Activated T-helper 2 cell treated with anti-CD3 and anti-CD28 coated beads, Interferon-gamma antibody, Interleukin-2, Interleukin-4, amounts not matched to agents 10 μg/mL and 5 μg/mL and 100 μg/mL, durations not matched to agents 14 hours and 24 hours and 36 hours (primary cell): ENCODE measurements around the gene DAB2. TPM values are rescaled to one million over a fixed set of nuclear protein-coding genes. Genes with fewer than 3 reads are reported as not detected.

Source experiments
- DNase-seq: peaks from one replicate; pipeline ENCODE4 v3.0.0; 2021; ENCODE audit warnings: low spot score
- H3K27ac Mint-ChIP-seq: one replicate; pipeline ENCODE4 v1.8.0; 2021; ENCODE audit warnings: mixed read lengths
- H3K27me3 Mint-ChIP-seq: one replicate; pipeline ENCODE4 v1.8.0; 2021; ENCODE audit warnings: low read depth, mixed read lengths
- H3K36me3 Mint-ChIP-seq: one replicate; pipeline ENCODE4 v1.8.0; 2021; ENCODE audit warnings: low read depth, mixed read lengths
- H3K4me1 Mint-ChIP-seq: one replicate; pipeline ENCODE4 v1.8.0; 2021; ENCODE audit warnings: low read depth, mixed read lengths
- H3K4me3 Mint-ChIP-seq: one replicate; pipeline ENCODE4 v1.8.0; 2021; ENCODE audit warnings: low read depth, mild to moderate bottlenecking, moderate library complexity, mixed read lengths
- H3K9me3 Mint-ChIP-seq: one replicate; pipeline ENCODE4 v1.8.0; 2021; ENCODE audit warnings: mixed read lengths
- intact Hi-C: fragments of 100-400 bp; cut with micrococcal nuclease; formaldehyde crosslinking; loops from one replicate; pipeline ENCODE4 v1.15.1; 2023
- total RNA-seq: library from RNA; stranded (reverse); gene quantifications from 2 replicates; pipeline ENCODE4 v1.2.3, GENCODE V29; 2022

The DAB2 gene
- total RNA-seq, 1 donor from 2014 or later: not detected

DNA sequence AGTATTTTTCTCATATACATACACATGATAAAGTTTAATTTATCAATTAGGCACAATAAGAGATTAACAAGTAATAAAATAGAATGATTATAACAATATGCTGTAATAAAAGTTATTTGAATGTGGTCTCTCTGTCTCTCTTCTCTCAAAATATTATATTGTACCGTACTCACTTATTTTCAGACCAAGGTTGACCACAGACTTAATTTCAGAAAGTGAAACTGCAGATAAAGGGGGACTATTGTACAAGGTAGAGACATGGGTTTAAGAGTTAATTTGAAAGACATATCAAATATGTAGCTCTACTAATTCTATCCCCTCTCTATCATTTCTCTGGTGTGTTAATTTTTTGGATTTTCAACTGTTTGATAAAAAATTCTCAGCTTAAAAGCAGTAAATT is 40.5 kb downstream of the DAB2 start:
- no peak overlapping the region for H3K27ac Mint-ChIP-seq
- intact Hi-C loops: no loop called here
- H3K9me3 Mint-ChIP-seq: no peaks in the 10 kb centered on the region
- peaks cover 8% of the 10 kb centered on the region for H3K27me3 Mint-ChIP-seq
- no peak for DNase-seq
- no peaks in the 10 kb centered on the region for H3K36me3 Mint-ChIP-seq
- no peak overlapping the region for H3K4me3 Mint-ChIP-seq
- H3K4me1 Mint-ChIP-seq: no peaks in the 10 kb centered on the region

DNA sequence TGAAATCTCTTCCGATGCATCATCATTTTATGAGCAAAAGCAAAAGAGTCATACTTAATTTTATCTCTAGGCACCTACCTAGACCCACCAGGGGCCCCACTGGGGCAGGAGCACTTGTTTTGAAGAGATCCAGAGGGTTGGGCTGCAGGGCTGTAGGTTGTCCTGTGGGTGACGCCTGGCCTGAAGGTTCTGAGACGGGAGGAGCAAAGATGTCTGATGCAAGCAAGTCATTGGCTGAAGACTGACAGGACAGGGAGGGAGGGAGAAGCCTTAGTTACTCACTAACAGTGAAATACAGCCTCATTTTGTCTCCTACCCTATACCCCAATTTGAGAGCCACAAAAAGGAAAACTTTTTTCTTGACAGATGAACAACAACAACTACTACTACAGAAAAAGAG is 43.4 kb downstream of the DAB2 start:
- intact Hi-C loops: no loop called here
- Mint-ChIP-seq H3K4me3 (no peak overlapping the region), H3K27ac (no peak overlapping the region), H3K9me3 (no peaks in the 10 kb centered on the region), H3K36me3 (no peaks in the 10 kb centered on the region), H3K27me3 (peaks cover 11% of the 10 kb centered on the region), H3K4me1 (no peaks in the 10 kb centered on the region)
- no peak for DNase-seq

- no peaks in the 10 kb centered on the region for H3K4me1 Mint-ChIP-seq
- intact Hi-C loops: loop anchor here (10.0 kb wide), 1 partner anchor 195 kb away; no protein-coding TSS in a partner anchor
- H3K36me3 Mint-ChIP-seq: no peaks in the 10 kb centered on the region
Measured at GRCh38 chr5:39379693-39380092, 45.1 kb downstream of the DAB2 start.

GRCh38 chr5:39377613-39378012 is 47.2 kb downstream of the DAB2 start:
- H3K9me3 Mint-ChIP-seq: no peaks in the 10 kb centered on the region
- intact Hi-C loops: loop anchor here (10.0 kb wide), 1 partner anchor 197 kb away; no protein-coding TSS in a partner anchor
- peaks cover 8% of the 10 kb centered on the region for H3K27me3 Mint-ChIP-seq
- H3K27ac Mint-ChIP-seq: no peak overlapping the region
- H3K36me3 Mint-ChIP-seq: no peaks in the 10 kb centered on the region
- DNase-seq: no peak
- no peak overlapping the region for H3K4me3 Mint-ChIP-seq
- H3K4me1 Mint-ChIP-seq: no peaks in the 10 kb centered on the region

More at GRCh38 chr5:39379693-39380092, 45.1 kb downstream of the DAB2 start:
- peaks cover 8% of the 10 kb centered on the region for H3K27me3 Mint-ChIP-seq
- H3K4me3 Mint-ChIP-seq: no peak overlapping the region
- H3K27ac Mint-ChIP-seq: no peak overlapping the region
- no peaks in the 10 kb centered on the region for H3K9me3 Mint-ChIP-seq
- DNase-seq: no peak

DNA sequence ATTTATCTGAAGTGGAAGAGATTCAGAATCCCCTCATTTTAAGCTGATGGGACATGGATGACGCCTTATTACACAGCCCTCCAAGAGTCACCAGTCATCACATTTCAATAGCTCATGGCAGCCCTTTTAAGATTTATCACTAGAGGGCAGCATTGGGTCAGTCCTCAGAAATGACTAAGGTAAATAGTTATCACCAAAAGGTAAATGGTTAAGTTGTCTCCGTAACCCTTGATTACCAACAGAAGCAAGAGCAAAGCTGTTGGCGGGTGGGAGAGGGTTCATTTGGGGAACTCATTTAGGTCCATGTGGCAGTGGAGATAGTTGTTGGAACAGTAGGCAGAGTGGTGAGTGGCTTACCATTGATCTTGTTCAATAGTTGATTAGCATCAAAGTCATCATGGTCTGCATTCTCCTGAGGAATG is 48.5 kb downstream of the DAB2 start:
- Mint-ChIP-seq H3K36me3 (no peaks in the 10 kb centered on the region), H3K27me3 (peaks cover 10% of the 10 kb centered on the region), H3K27ac (no peak overlapping the region), H3K9me3 (no peaks in the 10 kb centered on the region), H3K4me3 (no peak overlapping the region), H3K4me1 (no peaks in the 10 kb centered on the region)
- no peak for DNase-seq
- intact Hi-C loops: loop anchor here (1.0 to 10.0 kb wide), 2 partner anchors 171 to 198 kb away; no protein-coding TSS in a partner anchor

DNA sequence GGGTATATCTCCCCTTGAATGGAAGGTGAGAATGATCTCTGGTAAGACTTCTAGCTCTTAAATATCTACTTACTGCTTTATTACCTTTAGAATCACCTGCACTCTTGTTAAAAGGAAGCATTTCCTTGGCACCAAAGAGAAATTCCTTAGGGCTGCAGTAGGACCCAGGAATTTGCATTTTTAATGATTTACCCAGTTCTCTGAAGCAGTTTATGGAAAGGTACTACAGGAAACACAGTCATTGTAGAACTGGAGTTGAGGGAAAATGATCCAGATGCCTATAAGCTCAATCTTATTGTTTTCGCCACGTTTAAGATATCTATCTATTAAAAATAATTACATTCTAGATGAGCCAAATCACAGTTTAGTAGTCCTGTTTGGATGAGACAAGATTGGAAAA is 51.0 kb downstream of the DAB2 start:
- Mint-ChIP-seq H3K27ac (no peak overlapping the region), H3K4me3 (no peak overlapping the region), H3K36me3 (no peaks in the 10 kb centered on the region), H3K4me1 (no peaks in the 10 kb centered on the region), H3K27me3 (peaks cover 17% of the 10 kb centered on the region), H3K9me3 (no peaks in the 10 kb centered on the region)
- DNase-seq: no peak
- intact Hi-C loops: loop anchor here (10.0 kb wide), 1 partner anchor 201 kb away; no protein-coding TSS in a partner anchor

DNA sequence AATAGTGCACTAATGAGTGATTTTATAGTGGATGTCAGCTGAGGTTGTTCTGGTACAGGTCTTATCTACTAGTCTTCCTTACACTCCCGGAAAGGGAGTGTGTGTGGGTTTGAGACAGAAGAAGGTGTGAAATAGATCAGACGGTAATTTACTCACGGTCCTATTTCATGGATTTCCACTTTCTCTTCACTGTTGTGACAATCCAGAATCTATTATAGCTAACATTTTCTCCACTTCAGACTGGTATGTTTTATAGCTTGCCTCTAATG is 53.5 kb downstream of the DAB2 start:
- no peaks in the 10 kb centered on the region for H3K36me3 Mint-ChIP-seq
- DNase-seq: no peak
- H3K27ac Mint-ChIP-seq: no peak overlapping the region
- no peaks in the 10 kb centered on the region for H3K4me1 Mint-ChIP-seq
- H3K27me3 Mint-ChIP-seq: peaks cover 13% of the 10 kb centered on the region
- H3K9me3 Mint-ChIP-seq: no peaks in the 10 kb centered on the region
- intact Hi-C loops: loop anchor here (10.0 kb wide), 1 partner anchor 204 kb away; no protein-coding TSS in a partner anchor
- no peak overlapping the region for H3K4me3 Mint-ChIP-seq

- peaks cover 12% of the 10 kb centered on the region for H3K27me3 Mint-ChIP-seq
- no peaks in the 10 kb centered on the region for H3K36me3 Mint-ChIP-seq
- H3K9me3 Mint-ChIP-seq: no peaks in the 10 kb centered on the region
- no peak overlapping the region for H3K4me3 Mint-ChIP-seq
- H3K27ac Mint-ChIP-seq: no peak overlapping the region
- no peak for DNase-seq
- intact Hi-C loops: loop anchor here (10.0 kb wide), 1 partner anchor 204 kb away; no protein-coding TSS in a partner anchor
- H3K4me1 Mint-ChIP-seq: no peaks in the 10 kb centered on the region
Measured at GRCh38 chr5:39370555-39371366, 54.0 kb downstream of the DAB2 start.

DNA sequence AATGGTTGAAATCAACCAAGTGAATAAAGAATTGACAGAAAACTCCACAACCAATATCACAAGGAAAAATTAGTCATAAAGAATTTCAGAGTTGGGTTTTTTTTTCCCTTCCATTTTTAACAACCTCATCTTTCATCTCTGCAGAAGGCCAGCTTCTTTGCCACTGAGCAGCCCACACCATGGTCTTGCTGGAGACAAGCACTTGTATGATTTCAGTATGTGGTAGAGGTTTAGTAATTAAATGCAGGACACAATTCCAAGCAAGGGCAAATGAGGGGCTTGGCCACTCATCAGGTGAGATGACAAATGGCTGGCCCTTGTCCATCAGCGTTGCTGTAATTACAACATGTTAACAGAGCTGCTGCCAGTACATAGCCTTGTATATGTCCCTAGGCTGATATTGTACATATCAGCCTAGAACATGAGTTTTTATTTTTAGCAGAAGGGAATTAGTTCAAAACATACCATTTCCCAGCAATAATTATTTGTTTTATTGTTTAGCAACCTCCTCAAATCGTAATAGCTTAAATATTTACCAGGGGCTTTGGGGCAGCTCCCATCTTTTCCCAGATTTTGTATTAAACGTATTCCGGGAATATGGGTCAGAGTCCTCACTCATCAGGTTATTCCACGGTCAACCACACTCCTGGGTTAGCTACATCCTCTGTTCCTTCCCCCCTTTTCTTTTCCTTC is 55.5 kb downstream of the DAB2 start:
- H3K9me3 Mint-ChIP-seq: no peaks in the 10 kb centered on the region
- intact Hi-C loops: no loop called here
- no peak for DNase-seq
- H3K27me3 Mint-ChIP-seq: peaks cover 12% of the 10 kb centered on the region
- no peak overlapping the region for H3K27ac Mint-ChIP-seq
- H3K4me1 Mint-ChIP-seq: no peaks in the 10 kb centered on the region
- no peak overlapping the region for H3K4me3 Mint-ChIP-seq
- H3K36me3 Mint-ChIP-seq: no peaks in the 10 kb centered on the region

DNA sequence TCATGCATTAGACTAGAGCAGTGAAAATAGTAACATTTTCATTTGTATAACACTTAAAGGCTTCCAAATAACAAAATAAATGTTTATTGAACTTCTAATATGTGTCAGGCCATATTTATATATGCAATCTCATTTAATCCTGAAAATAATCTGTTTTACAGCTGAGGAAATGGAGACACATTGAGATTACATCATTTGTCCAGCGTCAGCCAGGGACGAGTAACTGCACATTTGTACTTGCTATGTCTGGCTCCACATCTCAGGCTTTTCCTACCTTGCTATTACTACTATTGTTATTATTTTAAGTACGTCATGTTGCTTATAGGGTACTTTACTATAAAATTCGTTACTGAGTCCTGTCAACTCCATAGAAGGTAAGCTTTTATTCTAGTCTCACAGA is 56.7 kb downstream of the DAB2 start:
- DNase-seq: no peak
- Mint-ChIP-seq H3K27me3 (peaks cover 12% of the 10 kb centered on the region), H3K9me3 (no peaks in the 10 kb centered on the region), H3K36me3 (no peaks in the 10 kb centered on the region), H3K4me1 (no peaks in the 10 kb centered on the region), H3K4me3 (no peak overlapping the region), H3K27ac (no peak overlapping the region)
- intact Hi-C loops: no loop called here

DNA sequence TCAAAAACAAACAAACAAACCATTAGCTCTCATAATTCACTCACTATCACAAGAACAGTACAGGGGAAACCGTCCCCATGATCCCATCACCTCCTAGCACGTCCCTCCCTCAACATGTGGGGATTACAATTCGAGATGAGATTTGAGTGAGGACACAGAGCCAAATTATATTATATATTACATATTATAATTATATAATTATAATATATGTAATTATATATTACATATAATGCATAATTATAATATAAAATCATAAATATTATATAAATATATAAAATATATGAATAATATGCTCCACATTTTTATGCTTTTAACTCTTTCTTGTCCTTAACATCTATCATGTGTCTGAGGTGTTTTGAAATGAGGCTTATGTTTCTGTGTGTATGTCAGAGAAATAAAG is 57.1 kb downstream of the DAB2 start:
- H3K4me1 Mint-ChIP-seq: no peaks in the 10 kb centered on the region
- no peak overlapping the region for H3K4me3 Mint-ChIP-seq
- no peak overlapping the region for H3K27ac Mint-ChIP-seq
- H3K27me3 Mint-ChIP-seq: peaks cover 12% of the 10 kb centered on the region
- intact Hi-C loops: no loop called here
- H3K9me3 Mint-ChIP-seq: no peaks in the 10 kb centered on the region
- DNase-seq: no peak
- H3K36me3 Mint-ChIP-seq: no peaks in the 10 kb centered on the region

DNA sequence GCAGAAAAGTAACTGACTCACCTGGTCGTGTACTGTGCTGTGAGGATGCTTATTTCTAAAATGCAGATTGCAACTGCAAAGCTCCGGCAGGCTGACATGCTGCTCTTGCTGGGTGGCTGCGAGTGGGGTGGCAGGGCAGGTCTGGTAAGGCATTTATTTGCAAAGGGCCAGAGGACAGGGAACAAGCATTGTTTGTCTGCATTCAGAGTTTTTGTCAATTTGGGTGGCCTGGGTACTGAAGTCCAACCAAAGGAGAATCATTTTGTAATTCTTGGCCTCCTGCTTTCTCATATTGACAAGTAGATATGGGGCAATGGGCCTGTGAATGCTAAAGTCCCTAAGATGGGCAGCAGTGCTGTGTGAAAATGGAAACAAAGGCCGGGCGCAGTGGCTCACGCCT is 60.4 kb downstream of the DAB2 start, which contains the start of gene C9:
C9 (minus strand) TSS at position 129 of the 400 bp plus-strand sequence; CDS start at position 98, 31 bp downstream.
- Mint-ChIP-seq H3K4me1 (no peaks in the 10 kb centered on the region), H3K36me3 (no peaks in the 10 kb centered on the region), H3K27ac (no peak within 1 kb of the TSS), H3K9me3 (no peaks in the 10 kb centered on the region), H3K27me3 (peaks cover 1% of the 10 kb centered on the region), H3K4me3 (no peak within 1 kb of the TSS)
- intact Hi-C loops: no loop called here
- no peak for DNase-seq

- DNase-seq: no peak
- Mint-ChIP-seq H3K9me3 (no peaks in the 10 kb centered on the region), H3K4me1 (no peaks in the 10 kb centered on the region), H3K27ac (no peak overlapping the region), H3K4me3 (no peak overlapping the region), H3K27me3 (no peaks in the 10 kb centered on the region), H3K36me3 (no peaks in the 10 kb centered on the region)
- intact Hi-C loops: no loop called here
Measured at GRCh38 chr5:39363217-39363616, 61.6 kb downstream of the DAB2 start.
